Stimulated activated CD4-positive, alpha-beta T cell treated with anti-CD3 and anti-CD28 coated beads, Interleukin-4, amount 100 ng/mL, for 48 hours (primary cell): ENCODE results near the gene KRTAP12-4.
"Not testable (repeated sequence)": the region's sequence is repeated elsewhere in the genome, so short reads cannot be mapped to it uniquely, and the experiment has no call there.

Experiments used
- DNase-seq, 2 donors: peaks; one replicate each; pipeline ENCODE4 v3.0.0-alpha.2; 2020; ENCODE audit warnings: low read depth in 2 of 2

The KRTAP12-4 gene

GRCh38 chr21:44611551-44611950 is 42.9 kb downstream of the KRTAP12-4 start:
- DNase-seq = no peak

DNA sequence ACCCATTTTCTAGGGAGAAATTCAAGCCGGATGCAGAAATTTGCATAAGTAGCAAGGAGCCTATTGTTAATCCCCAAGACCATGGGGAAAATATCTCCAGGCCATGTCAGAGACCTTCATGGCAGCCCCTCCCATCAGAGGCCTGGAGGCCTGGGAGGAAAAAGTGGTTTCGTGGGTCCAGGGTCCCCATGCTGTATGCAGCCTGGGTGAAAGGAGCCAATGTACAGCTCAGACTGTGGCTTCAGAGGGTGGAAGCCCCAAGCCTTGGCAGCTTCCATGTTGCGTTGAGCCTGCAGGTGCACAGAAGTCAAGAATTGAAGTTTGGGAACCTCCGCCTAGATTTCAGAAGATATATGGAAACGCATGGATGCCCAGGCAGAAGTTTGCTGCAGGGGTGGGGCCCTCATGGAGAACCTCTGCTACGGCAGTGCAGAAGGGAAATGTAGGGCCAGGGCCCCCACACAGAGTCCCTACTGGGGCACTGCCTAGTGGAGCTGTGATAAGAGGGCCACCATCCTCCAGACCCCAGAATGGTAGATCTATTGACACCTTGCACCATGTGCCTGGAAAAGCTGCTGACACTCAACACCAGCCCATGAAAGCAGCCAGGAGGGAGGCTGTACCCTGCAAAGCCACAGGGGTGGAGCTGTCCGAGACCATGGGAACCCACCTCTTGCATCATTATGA is 44.2 kb downstream of the KRTAP12-4 start:
- DNase-seq = not testable (repeated sequence)

GRCh38 chr21:44609193-44609592 is 45.3 kb downstream of the KRTAP12-4 start:
- no peak for DNase-seq

DNA sequence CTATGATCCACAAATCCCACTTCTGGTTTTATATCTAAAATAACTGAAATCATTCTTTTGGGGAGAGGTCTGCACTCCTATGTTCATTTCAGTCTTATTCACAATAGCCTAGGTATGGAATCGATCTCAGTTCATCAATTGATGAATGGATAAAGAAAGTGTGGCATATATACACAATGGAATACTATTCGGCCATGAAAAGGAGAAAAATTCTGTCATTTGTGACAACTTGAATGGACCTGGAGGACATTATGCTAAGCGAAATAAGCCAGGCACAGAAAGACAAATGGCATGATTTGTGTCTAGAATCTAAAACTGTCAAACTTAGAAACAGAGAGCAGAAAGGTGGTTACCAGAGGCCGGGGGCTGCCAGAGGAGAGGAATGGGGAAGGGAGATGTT is 48.0 kb downstream of the KRTAP12-4 start:
- DNase-seq = no peak
